ENCODE results near the gene TEX44.
"Not testable (repeated sequence)": the region's sequence is repeated elsewhere in the genome, so short reads cannot be mapped to it uniquely, and the experiment has no call there.

The TEX44 gene

DNA sequence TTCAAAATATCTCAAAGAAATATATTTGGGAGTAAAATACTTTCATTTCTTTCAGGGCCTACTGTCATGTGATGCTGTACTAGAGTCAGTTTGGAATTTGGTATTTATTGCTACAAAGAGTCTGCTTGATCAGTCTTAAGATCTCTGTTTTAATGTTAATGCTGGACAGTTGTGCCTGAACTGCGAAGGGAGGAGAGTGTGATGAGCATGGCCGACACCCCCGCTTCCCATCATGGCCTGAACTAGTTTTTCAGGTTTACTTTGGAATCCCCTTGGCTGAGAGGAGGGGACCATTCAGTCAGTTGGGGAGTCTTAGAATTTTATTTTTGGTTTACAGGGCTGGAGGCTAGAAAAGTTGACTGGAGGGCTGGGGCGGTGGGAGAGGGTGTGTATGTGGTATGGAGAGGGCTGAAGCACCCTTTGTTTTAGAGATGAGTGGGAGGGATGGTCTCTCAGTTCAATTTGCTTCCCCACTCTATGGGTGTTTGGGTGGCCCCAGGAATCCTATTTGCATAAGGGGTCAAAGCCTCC, 20.9 kb upstream of the TEX44 start:
- DNase-seq = no peak

DNA sequence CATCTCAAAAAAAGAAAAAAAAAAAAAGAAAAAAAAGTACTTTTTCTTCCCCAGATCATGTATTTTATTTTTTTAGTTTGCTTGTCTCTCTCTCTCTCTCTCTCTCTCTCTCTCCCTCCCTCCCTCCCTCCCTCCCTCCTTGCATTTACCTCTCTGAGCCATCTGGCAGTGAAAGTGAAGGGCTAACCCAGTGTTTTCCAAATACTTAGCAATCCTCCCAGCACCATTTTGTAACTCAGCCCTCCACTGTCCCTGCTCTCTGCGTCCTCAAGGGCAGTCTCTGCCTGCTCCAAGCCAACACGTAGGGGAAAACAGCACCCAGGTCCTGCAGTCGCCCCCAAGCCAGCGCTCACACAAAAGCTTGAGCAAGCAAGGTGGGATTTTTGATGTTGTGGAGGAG, 19.6 kb upstream of the TEX44 start:
- DNase-seq = no peak

DNA sequence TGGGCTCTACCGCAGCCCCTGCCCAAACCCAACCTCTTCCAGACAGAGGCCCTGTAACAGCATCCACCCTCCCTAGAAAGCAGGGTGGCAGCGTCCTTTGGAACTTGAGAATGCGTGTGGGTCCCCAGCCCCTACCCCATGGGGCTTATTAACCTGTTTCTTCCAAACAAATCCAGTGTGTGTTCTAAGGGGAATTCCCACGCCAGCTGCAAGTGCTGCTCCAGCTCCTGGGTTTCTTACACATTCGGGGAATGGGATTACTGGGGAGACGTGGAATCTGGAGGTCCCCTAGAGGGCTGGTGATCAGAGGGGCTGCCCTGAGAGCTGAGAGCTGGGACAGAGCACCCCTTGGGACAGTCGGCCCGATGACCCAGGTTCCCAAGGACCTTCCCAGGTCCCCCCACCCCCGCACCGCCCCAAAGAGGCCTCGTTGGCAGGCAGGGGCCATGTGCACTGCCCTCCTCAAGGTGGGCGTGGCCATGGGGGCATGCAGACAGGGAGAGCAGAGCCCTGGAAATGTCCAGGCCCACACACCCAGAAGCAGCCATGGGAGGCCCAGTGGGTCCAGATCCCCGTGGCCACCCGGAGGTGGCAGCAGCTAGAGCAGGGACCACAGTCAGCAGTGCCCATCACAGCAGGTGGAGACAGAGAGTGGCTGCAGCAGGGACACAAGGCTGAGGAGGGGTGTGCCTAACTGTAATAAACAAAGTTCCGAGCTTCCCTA, 18.8 kb upstream of the TEX44 start:
- no peak for DNase-seq

DNA sequence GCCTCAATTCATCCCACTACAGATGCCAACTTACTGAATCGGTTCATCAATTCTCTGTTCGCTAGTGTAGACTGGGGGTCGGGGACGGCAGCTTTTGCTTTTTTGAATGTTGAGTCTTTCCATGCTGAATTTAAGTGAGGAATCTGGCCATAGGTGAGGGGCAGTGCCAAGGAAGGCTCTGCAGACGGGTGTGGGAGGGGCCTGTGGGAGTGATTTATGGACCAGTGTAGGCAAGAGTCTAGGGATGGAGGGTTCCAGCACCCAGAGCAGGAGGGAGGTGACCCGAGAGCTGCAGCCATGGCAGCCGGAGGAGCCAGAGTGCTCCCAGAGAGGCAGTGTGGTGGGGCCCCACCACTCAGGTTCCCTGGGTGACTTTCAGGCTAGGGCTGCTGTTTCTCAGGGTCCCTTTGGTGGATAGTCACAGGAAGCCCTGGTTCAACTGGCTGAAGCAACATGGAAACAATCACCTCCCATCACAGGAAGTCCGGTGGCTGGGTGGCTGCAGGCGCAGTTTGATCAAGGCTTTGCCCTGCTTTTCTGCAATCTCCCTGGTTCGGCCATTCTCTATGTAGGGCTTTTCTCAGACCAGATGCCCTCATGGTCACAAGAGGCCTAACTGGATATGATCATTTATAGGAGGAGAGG, 16.9 kb upstream of the TEX44 start:
- no peak for DNase-seq

DNA sequence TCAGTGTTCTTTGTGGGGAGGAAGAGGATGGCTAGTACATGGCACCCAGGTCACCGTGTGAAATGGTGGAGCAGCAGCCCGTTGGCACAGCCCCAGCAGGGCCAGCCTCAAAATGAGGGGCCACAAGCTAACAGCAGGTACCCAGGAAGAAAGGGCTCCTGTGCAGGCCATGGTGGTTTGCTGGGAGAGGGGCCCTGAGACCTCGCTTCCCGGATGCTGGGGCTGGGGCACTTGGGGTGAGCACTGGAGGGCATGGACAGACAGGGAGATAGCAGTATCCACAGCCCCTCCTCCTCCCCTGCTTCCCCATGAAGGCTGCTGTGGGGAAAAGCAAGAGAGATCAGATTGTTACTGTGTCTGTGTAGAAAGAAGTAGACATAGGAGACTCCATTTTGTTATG, 16.2 kb upstream of the TEX44 start:
- no peak for DNase-seq

DNA sequence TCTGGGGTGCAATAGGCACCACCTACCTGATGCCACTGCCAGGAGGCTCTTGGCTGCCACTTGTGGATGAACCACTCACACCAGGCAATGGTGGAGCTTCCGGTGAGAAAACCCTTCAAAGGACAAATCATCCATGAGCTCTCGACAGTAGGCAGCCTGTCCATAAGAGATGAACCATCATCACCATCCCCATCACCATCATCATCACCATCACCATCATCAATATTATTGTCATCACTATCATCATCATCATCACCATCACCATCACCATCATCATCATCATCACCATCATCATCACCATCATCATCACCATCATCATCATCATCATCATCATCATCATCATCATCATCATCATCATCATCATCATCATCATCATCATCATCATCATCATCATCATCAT, 14.0 kb upstream of the TEX44 start:
- not testable (repeated sequence) for DNase-seq

DNA sequence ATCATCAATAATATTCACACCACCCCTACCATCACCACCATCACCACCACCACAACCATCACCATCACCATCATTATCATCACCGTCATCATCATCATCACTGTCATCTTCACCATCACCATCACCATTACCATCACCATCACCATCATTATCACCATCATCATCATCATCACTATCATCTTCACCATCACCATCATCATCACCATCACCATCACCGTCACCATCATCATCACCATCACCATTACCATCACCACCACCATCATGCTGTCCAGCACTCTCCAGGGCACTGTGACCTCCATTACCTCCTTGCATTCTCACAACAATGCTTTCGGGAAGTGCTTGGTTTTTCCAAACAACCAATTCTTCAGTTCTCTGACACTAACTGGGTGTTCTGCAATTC, 13.1 kb upstream of the TEX44 start:
- no peak for DNase-seq

DNA sequence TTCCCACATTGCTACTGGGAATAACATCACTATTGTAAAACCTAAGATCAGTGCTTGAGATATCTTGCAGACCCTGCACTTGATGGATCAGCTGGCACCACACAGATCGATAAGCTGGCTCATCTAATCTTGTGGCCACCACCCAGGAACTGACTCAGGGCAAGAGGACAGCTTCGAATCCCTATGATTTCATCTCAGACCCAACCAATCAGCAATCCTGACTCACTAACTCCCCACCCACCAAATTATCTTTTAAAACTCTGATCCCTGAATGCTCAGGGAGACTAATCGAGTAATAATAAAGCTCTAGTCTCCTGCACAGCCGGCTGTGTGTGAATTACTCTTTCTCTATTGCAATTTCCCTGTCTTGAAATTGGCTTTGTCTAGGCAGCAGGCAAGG, 11.3 kb upstream of the TEX44 start:
- no peak for DNase-seq

DNA sequence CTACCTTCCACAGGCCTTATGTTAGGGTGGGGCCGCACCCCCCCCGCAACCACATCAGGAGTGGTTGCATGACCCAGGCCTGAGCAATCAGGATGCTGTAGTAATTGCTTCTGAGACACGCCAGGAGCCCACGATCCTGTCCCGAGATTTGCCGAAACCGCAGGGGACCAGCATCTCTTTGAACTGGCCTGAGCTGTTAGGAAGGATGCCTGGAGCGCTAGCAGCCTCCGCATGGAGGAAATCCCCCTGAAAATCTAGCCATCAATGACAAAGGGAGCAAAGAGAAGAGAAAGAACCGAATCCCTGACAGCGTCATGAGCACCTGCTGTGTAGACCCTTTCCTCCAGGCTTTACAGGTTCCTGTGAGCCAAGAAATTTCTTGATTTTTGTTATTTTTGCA, 8.7 kb upstream of the TEX44 start:
- no peak for DNase-seq

DNA sequence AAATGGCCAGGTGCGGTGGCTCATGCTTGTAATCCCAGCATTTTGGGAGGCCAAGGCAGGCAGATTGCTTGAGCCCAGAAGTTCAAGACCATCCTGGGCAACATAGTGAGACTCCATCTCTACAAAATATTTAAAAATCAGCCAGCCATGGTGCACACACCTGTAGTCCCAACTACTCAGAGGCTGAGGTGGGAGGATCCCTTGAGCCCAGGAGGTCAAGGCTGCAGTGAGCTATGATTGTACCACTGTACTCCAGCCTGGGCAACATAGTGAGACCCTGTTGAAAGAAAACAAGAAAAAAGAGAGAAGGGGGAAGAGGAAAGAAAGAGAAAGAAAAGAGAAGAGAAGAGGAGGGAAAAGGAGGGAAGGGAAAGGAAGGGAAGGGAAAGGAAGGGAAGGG, 4.9 kb upstream of the TEX44 start:
- not testable (repeated sequence) for DNase-seq

DNA sequence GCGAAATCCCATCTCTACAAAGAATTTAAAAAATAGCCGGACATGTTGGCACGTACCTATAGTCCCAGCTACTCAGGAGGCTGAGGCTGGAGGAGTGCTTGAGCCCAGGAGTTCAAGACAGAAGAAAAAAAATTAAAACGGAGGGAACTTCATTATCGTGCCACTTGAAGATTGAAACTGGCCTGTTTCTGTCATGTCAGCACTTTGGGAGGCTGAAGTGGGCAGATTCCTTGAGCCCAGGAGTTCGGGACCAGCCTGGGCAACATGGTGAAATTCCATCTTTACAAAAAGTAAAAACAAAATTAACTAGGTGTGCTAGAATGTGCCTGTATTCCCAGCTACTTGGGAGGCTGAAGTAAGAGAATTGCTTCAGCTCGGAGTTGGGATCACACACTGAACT, 3.0 kb upstream of the TEX44 start:
- DNase-seq = no peak

DNA sequence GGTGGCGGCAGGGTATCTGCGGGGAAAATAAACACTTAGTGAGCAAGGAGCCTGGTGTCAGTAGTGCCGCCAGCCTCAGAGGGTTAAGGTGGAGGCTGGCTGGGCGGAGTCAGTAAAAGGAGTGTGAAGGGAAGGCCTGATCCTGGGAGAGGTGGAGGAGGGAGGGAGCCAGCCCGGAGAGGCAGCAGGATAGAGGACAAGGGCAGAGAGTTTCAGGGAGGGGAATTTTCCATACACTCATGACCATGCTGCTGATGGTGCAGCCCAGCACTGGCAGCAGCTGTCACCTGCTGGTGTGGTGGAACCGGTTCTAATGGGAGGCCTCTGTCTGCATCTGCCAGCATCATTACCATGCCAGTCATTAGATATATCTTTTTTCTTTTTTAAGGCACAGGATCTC, 2.0 kb upstream of the TEX44 start:
- no peak for DNase-seq

DNA sequence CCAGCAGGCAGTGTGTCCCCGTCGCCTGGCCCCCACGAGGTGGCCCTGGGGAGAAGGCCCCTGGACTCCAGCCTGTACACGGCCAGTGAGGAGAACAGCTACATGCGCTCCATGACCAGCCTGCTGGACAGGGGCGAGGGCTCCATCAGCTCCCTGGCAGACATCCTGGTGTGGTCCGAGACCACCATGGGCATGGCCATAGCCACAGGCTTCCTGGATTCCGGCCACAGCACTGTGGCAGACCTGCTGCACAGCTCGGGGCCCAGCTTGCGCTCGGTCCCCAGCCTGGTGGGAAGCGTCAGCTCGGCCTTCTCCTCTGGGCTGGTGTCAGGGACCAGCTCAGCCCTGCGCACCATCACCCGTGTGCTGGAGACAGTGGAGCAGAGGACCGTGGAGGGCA, 1.0 kb downstream of the TEX44 start:
- DNase-seq = no peak

DNA sequence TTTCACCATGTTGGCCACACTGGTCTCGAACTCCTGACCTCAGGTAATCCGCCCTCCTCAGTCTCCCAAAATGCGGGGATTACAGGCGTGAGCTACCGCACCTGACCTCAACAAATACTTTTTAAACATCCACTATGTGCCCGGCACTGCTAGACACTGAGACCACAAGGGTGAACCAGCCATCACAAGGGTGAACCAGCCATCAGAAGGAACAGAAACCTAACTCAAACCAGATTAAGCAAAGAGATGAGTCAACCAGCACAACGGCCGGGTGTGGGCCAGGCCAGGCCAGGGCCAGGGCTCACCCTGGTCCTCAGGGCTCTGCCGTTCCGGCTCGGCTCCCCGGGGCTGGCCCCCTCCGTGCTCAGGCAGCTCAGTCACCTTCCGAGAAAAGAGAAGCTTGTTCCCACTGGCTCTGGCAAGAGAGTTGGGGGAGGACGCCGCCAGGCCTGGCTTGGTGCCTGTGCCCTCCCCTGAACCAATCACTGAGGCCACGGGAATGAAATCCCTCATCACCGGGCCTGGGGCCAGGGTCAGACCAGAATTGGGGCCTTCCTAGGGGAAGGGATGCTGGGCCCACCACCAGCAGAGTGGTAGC, 4.4 kb downstream of the TEX44 start:
- peak; percentile 68 for DNase-seq

DNA sequence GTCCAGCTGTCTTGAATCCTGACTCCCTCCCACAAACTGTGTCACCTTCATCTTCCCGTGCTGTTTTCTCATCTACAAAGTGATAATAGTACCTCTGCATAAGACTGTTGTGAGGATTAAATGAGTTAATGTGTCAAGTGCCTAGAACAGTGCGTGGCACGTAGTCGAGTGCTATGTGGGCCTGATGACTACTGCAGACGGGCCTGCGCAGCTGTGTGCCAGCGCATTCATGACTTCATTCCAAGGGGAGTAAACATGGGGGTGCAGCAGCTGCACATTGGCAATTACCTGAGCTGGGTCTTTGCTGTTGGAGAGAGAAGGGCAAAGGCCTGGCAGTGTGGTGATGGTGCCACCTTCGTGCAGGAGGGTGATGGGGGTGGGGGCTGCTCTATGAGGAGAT, 5.0 kb downstream of the TEX44 start:
- DNase-seq = no peak

DNA sequence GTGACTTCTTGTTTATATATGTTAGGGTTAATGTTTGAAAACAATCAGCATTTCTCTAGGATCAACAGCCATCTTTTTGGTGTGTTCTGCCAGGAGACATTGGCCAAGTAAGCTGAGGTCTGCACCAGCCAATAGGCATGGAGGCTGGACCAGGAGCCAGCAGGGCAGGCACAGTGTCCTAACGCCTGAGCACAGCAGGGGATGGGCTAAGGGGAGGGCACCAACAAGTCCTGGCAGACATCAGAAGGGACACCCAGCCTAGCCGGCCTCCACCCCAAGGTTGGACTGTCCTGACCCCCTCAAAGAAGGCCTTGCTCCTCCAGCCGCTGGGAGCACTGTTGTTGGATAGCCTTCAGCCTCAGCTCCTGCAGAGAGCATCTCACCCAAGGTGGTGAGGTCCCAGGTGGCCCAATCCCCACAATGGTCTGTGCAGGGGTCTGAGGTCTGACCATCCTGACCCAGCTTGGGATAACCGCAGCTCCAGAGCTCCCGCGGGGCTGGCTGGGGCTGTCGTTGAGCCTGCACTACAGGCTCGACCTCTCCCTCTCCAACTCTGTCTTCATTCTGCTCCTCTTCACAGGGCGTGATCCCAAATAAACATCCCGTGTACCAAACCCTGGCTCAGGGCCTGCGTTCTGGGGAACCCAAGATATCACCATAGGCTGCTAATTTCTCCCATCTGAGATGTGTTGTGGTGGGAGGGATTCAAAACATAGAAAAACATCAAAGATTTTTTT, 8.1 kb downstream of the TEX44 start:
- DNase-seq = no peak

DNA sequence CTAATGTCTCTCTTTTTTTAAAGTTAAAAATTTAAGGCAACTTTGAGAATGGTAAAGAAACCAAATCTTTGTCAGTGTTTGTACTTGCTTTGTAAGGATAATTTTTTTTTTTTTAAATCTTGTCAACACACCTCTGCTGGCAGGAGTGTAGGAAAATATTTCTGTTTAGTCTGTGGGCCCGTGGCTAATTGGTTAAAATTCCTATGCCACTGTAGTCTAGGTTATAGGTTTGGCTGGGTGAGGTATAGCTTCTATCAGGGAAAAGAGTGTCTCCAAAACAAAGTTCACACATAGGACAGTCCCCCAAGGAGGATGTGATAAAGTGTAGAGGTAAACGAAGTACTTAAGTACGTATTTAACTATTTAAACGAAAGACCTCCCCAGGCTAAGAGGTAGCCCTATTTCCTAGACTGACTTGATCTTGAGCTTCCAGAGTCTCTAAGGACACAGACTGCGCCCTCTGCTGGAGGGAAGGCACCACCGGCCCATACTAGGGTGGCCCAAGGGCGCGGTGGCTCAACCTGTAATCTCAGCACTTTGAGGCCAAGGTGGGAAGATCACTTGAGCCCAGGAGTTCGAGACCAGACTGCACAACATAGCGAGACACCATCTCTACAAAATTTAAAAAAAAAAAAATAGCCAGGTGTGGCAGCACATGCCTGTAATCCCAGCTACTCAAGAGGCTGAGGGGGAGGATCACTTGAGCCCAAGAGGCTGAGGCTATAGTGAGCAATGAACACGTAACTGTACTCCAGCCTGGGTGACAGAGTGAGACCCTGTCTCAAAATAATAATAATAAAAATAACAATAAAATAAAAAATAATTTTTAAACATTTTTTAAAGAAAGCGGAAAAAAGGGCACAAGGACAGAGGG, 8.9 kb downstream of the TEX44 start:
- peak; percentile 77 for DNase-seq

DNA sequence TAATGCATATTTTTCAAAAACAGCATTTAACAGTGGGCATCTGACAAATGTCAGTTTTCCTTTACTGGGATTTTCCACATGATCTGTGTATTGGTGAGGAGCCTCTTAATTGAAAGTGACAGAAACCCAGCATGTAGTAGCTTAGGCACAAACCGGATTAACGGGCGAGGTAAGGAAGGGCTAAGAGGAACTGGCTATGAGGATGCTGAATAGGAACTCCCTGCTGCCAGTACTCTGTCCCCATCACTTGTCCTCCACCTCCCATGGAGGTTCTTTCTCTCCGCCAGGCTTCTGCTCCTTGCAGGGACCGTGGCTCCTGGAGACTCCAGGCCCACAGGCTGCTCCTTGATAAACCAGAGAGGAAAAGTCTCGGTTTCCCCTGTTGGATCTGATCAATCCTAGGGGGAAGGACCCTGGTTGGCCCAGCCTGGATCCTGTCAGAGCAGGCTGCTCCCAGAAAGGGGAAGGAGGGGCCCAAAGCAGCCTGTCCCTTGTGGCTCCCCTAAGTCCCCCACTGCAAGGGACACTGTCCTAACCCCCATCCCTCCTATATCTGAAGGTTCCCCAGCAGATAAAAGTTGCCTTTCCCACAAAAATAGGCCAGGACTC, 10.3 kb downstream of the TEX44 start:
- DNase-seq = no peak

DNA sequence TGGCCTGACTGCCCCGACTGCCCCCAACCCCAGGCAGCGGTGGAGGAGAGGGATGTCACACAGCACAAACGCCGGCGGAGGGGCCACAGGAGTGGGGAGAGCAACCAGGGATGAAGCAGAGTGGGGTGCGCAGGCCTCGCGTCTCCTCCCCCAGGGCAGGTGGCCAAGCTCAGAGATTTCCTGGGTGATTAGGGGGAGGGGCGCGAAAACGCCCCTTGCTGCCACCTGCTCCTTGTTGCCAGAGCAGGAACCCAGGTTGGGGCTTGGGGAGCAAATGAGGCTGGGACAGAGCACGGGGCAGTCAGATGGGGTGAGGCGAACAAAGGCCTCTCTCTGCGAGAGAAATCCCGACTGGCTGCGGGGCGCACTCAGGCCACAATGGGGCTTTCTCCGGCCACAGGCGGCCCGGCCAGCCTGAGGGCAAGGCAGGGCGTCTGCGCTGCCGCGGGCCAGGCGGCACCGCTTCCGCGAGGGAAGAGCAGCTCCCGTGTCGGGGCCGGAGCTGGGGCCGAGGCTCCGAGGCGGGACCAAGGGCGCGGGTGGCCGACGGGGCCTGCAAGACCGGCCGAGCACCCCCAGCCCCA, 11.5 kb downstream of the TEX44 start:
- DNase-seq = peak; percentile 60

DNA sequence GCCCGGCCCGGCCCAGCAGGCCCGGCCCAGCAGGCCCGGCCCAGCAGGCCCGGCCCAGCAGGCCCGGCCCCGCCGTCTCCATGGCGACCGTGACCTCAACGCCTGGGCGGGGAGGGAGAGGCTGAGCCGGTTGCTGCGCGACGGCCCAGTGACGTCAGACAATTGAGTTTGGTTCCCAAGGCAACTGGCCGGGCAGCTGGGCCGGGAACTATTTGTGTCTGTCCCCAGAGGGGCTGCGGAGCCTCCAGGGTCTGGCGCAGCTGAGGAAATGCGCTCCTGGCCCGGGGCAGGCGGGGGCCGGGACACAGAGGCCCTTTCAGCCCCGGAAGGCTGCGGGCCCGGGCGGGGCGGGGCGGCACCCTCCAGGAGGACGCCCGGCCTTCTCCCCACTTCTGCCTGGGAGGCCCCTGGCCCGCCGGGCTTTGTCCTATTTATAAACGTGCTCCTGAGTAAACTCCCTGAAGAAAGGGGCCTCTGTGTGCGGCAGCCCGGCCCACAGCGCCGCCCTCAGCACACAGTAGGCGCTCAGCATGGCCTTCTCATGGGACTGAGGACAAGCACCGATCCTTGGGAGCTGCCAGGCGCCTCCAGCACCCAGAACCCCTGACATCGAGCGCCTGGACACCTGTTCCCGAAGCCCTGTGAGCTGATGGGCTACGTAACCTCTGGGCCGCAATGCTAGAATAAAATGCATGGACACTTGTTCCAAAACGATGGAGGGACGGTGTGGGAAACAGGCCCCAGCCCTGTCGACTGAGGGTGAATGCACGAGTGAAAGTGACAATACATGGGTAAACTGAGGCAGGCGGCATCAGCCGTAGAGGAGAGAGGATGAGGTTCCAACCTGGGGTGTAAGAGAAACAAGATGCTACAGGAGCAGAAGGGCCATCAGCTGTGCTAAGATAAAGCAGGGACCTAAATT, 12.3 kb downstream of the TEX44 start:
- DNase-seq = peak; percentile 99

Measured in CD4-positive, alpha-beta T cell treated with Interleukin-15 for 1 hour (primary cell).